Midbrain (tissue), 1 donor: ENCODE results near the gene EXD3.
"Not testable (repeated sequence)": the region's sequence is repeated elsewhere in the genome, so short reads cannot be mapped to it uniquely, and the experiment has no call there.

Source experiments
- DNase-seq: peaks from one replicate; lab custom pipeline; 2025; lab: John Stamatoyannopoulos, UW

EXD3 gene

GRCh38 chr9:137458194-137459151 lies 35.5 kb upstream of the EXD3 start:
- DNase-seq, result peak; percentile 69

- DNase-seq, result peak; percentile 17
These were observed 34.6 kb upstream of the EXD3 start for GRCh38 chr9:137457406-137458193.

- DNase-seq, result no peak
These were observed 34.0 kb upstream of the EXD3 start for GRCh38 chr9:137456864-137457405.

- peak; percentile 31 for DNase-seq
These were observed 33.3 kb upstream of the EXD3 start for GRCh38 chr9:137456061-137456863.

- no peak for DNase-seq
These were observed 32.5 kb upstream of the EXD3 start for GRCh38 chr9:137455359-137455991.

GRCh38 chr9:137454597-137455358 lies 31.8 kb upstream of the EXD3 start:
- no peak for DNase-seq

- DNase-seq, result peak; percentile 9
These were observed 31.2 kb upstream of the EXD3 start for GRCh38 chr9:137454145-137454596.

GRCh38 chr9:137453643-137454081 lies 30.7 kb upstream of the EXD3 start:
- DNase-seq, result no peak

- DNase-seq, result no peak
These were observed 30.0 kb upstream of the EXD3 start for GRCh38 chr9:137452761-137453642.

GRCh38 chr9:137452006-137452760 lies 29.2 kb upstream of the EXD3 start:
- DNase-seq, result no peak

GRCh38 chr9:137451264-137452005 lies 28.5 kb upstream of the EXD3 start:
- DNase-seq, result not testable (repeated sequence)

- DNase-seq, result not testable (repeated sequence)
These were observed 27.7 kb upstream of the EXD3 start for GRCh38 chr9:137450539-137451222.

- no peak for DNase-seq
These were observed 27.1 kb upstream of the EXD3 start for GRCh38 chr9:137449931-137450538.

- DNase-seq, result no peak
These were observed 26.3 kb upstream of the EXD3 start for GRCh38 chr9:137449081-137449844.

GRCh38 chr9:137448602-137448962 lies 25.6 kb upstream of the EXD3 start:
- DNase-seq, result no peak
